ENCODE data around the gene TMEM242. TPM values are rescaled to one million over a fixed set of nuclear protein-coding genes. Genes with fewer than 3 reads are reported as not detected.

Gene TMEM242
- total and polyA plus RNA-seq, 4 donors = 11.2 to 18.2 (median 13.9) TPM

DNA sequence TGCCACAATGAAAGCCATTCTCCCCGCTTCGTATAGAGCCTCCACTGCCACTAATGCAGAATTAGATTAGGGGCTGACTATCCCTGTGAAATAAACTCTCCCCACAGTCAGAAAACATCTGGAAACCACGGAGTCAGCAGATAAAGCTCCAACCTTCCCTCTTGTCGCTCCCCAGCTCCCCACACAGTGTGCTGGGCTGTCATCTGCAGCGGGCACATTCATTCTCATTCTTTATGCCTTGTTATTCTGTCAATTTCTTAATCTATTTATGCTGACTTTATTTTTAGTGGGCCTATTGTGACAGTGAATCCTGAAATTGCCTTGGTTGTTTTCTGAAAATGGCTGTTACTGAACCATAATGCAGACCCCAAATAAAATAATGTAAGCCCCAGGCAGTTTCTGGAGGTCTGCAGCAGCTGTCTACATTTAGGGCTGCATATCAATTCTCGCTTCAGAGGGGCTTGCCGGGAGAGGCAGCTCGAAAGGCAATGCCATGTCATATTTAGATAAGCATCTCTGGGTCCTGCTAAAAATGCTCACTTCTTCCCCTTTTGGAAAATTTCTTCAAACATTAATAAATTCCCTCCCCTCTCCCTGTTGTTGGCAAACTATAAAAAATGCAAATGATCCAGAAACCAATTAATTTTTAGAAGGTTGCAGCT, 71.6 kb downstream of the TMEM242 start:
- Histone ChIP-seq H3K4me3 (ENCODE audit: low read depth, low read length) (no peak overlapping the region), H3K27me3 (ENCODE audit: control insufficient read depth, insufficient read depth, low read length) (peaks cover 2% of the 10 kb centered on the region), H3K36me3 (ENCODE audit: control insufficient read depth, insufficient read depth, low read length) (no peaks in the 10 kb centered on the region), H3K27ac (ENCODE audit: low read depth, low read length) (no peak overlapping the region), H3K4me1 (ENCODE audit: control insufficient read depth, insufficient read depth, low read length) (peaks cover 7% of the 10 kb centered on the region), H3K9me3 (ENCODE audit: control insufficient read depth, insufficient read depth, low read length) (no peaks in the 10 kb centered on the region)
- peak in 1 of 6 donors; percentile 78 for DNase-seq (ENCODE audit: low read depth in 4 of 6, low spot score in 6 of 6)
- 67% methylated on average over 5 of the region's 8 CpGs for WGBS (ENCODE audit: insufficient coverage)

DNA sequence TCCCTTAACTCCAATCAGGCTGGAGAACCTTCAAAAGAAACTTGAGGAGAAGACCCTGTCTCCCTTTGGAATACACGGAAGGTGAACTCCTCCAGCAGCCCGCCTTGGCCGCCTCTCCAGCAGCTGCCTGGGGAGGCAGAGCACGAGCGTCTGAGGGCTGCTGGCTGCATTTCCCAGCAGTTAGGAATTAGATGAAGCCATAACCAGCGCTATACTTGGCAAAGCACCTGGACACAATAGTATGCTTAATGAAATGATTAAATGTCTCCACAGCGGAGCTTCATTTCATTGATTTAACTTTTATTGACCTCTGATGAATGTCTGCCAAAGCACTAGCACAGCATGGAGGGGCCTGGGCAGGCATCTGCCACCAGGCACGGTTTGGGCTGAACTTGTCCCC, 73.5 kb downstream of the TMEM242 start:
- Histone ChIP-seq H3K27ac (ENCODE audit: low read depth, low read length) (no peak overlapping the region), H3K4me3 (ENCODE audit: low read depth, low read length) (no peak overlapping the region), H3K4me1 (ENCODE audit: control insufficient read depth, insufficient read depth, low read length) (peaks cover 24% of the 10 kb centered on the region), H3K9me3 (ENCODE audit: control insufficient read depth, insufficient read depth, low read length) (no peaks in the 10 kb centered on the region), H3K27me3 (ENCODE audit: control insufficient read depth, insufficient read depth, low read length) (peaks cover 2% of the 10 kb centered on the region), H3K36me3 (ENCODE audit: control insufficient read depth, insufficient read depth, low read length) (no peaks in the 10 kb centered on the region)
- peak in 2 of 6 donors; percentile 20 to 82 for DNase-seq (ENCODE audit: low read depth in 4 of 6, low spot score in 6 of 6)
- WGBS (ENCODE audit: insufficient coverage) = 56% methylated on average over 7 of the region's 8 CpGs

DNA sequence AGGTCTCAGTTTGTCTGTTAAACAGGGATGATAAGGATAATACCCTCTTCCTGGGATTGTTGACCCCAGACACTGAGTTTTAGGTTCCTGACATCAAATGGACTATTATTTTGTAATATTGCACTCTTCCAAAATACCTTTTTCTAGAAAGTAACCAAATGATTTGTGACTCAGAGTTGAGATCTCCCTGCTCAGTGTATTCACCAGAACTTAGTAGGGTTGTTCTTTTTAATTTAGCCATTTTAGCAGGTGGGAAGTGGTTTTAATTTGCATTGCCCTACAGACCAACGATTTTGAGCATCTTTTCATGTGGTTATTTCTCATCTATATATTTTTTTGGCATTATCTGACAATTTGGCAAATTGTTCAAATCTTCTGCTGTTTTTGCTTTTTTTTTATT, 75.1 kb downstream of the TMEM242 start:
- no peaks in the 10 kb centered on the region for H3K36me3 ChIP-seq (ENCODE audit: control insufficient read depth, insufficient read depth, low read length)
- no CpG with 5 or more reads among the region's 1 CpG for WGBS (ENCODE audit: insufficient coverage)
- H3K4me3 ChIP-seq (ENCODE audit: low read depth, low read length) = no peak overlapping the region
- peaks cover 25% of the 10 kb centered on the region for H3K4me1 ChIP-seq (ENCODE audit: control insufficient read depth, insufficient read depth, low read length)
- H3K9me3 ChIP-seq (ENCODE audit: control insufficient read depth, insufficient read depth, low read length) = no peaks in the 10 kb centered on the region
- no peak for DNase-seq (ENCODE audit: low read depth in 4 of 6, low spot score in 6 of 6)
- peaks cover 2% of the 10 kb centered on the region for H3K27me3 ChIP-seq (ENCODE audit: control insufficient read depth, insufficient read depth, low read length)
- no peak overlapping the region for H3K27ac ChIP-seq (ENCODE audit: low read depth, low read length)

GRCh38 chr6:157246771-157247484, 76.4 kb downstream of the TMEM242 start:
- no peak for DNase-seq (ENCODE audit: low read depth in 4 of 6, low spot score in 6 of 6)
- H3K9me3 ChIP-seq (ENCODE audit: control insufficient read depth, insufficient read depth, low read length) = no peaks in the 10 kb centered on the region
- H3K36me3 ChIP-seq (ENCODE audit: control insufficient read depth, insufficient read depth, low read length) = no peaks in the 10 kb centered on the region
- H3K27ac ChIP-seq (ENCODE audit: low read depth, low read length) = no peak overlapping the region
- peaks cover 25% of the 10 kb centered on the region for H3K4me1 ChIP-seq (ENCODE audit: control insufficient read depth, insufficient read depth, low read length)
- 80% methylated on average over 10 of the region's 14 CpGs for WGBS (ENCODE audit: insufficient coverage)
- peaks cover 2% of the 10 kb centered on the region for H3K27me3 ChIP-seq (ENCODE audit: control insufficient read depth, insufficient read depth, low read length)
- H3K4me3 ChIP-seq (ENCODE audit: low read depth, low read length) = no peak overlapping the region

- Histone ChIP-seq H3K27me3 (ENCODE audit: control insufficient read depth, insufficient read depth, low read length) (peaks cover 5% of the 10 kb centered on the region), H3K4me1 (ENCODE audit: control insufficient read depth, insufficient read depth, low read length) (peaks cover 25% of the 10 kb centered on the region), H3K4me3 (ENCODE audit: low read depth, low read length) (no peak overlapping the region), H3K36me3 (ENCODE audit: control insufficient read depth, insufficient read depth, low read length) (no peaks in the 10 kb centered on the region), H3K9me3 (ENCODE audit: control insufficient read depth, insufficient read depth, low read length) (no peaks in the 10 kb centered on the region), H3K27ac (ENCODE audit: low read depth, low read length) (no peak overlapping the region)
- peak in 1 of 6 donors; percentile 26 for DNase-seq (ENCODE audit: low read depth in 4 of 6, low spot score in 6 of 6)
- WGBS (ENCODE audit: insufficient coverage) = 82% methylated on average over 18 of the region's 21 CpGs
Observed at GRCh38 chr6:157246048-157246630, 77.2 kb downstream of the TMEM242 start.

- Histone ChIP-seq H3K36me3 (ENCODE audit: control insufficient read depth, insufficient read depth, low read length) (no peaks in the 10 kb centered on the region), H3K27ac (ENCODE audit: low read depth, low read length) (no peak overlapping the region), H3K9me3 (ENCODE audit: control insufficient read depth, insufficient read depth, low read length) (no peaks in the 10 kb centered on the region), H3K4me1 (ENCODE audit: control insufficient read depth, insufficient read depth, low read length) (peaks cover 31% of the 10 kb centered on the region), H3K27me3 (ENCODE audit: control insufficient read depth, insufficient read depth, low read length) (peaks cover 5% of the 10 kb centered on the region), H3K4me3 (ENCODE audit: low read depth, low read length) (no peak overlapping the region)
- 46% methylated on average over 13 of the region's 13 CpGs for WGBS (ENCODE audit: insufficient coverage)
- DNase-seq (ENCODE audit: low read depth in 4 of 6, low spot score in 6 of 6) = peak in 1 of 6 donors; percentile 52
Observed at GRCh38 chr6:157245436-157245835, 77.9 kb downstream of the TMEM242 start.

DNA sequence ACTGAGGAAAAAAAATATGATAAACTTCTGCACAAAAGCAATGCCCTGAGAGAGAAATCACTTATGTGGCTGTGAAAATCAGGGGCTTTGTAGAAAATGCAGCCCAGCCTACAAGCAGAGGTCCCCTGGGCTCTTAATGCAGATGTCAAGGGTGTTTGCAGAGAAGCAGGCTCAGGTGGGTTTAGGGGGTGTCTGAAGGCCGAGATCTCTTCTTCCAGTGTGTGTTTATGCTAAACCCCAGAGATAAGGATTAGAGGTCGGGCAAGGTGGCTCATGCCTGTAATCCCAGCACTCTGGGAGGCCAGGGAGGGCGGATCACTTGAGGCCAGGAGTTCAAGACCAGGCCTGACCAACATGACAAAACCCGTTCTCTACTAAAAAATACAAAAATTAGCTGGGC, 78.5 kb downstream of the TMEM242 start:
- H3K4me1 ChIP-seq (ENCODE audit: control insufficient read depth, insufficient read depth, low read length) = peaks cover 36% of the 10 kb centered on the region
- H3K27ac ChIP-seq (ENCODE audit: low read depth, low read length) = no peak overlapping the region
- WGBS (ENCODE audit: insufficient coverage) = 75% methylated on average over 2 of the region's 4 CpGs
- H3K4me3 ChIP-seq (ENCODE audit: low read depth, low read length) = no peak overlapping the region
- H3K27me3 ChIP-seq (ENCODE audit: control insufficient read depth, insufficient read depth, low read length) = peaks cover 5% of the 10 kb centered on the region
- no peaks in the 10 kb centered on the region for H3K9me3 ChIP-seq (ENCODE audit: control insufficient read depth, insufficient read depth, low read length)
- H3K36me3 ChIP-seq (ENCODE audit: control insufficient read depth, insufficient read depth, low read length) = no peaks in the 10 kb centered on the region
- no peak for DNase-seq (ENCODE audit: low read depth in 4 of 6, low spot score in 6 of 6)

- 33% methylated on average over 1 of the region's 4 CpGs for WGBS (ENCODE audit: insufficient coverage)
- H3K9me3 ChIP-seq (ENCODE audit: control insufficient read depth, insufficient read depth, low read length) = no peaks in the 10 kb centered on the region
- no peak overlapping the region for H3K27ac ChIP-seq (ENCODE audit: low read depth, low read length)
- no peak overlapping the region for H3K4me3 ChIP-seq (ENCODE audit: low read depth, low read length)
- no peaks in the 10 kb centered on the region for H3K36me3 ChIP-seq (ENCODE audit: control insufficient read depth, insufficient read depth, low read length)
- H3K27me3 ChIP-seq (ENCODE audit: control insufficient read depth, insufficient read depth, low read length) = peaks cover 3% of the 10 kb centered on the region
- peaks cover 33% of the 10 kb centered on the region for H3K4me1 ChIP-seq (ENCODE audit: control insufficient read depth, insufficient read depth, low read length)
- DNase-seq (ENCODE audit: low read depth in 4 of 6, low spot score in 6 of 6) = peak in 2 of 6 donors; percentile 20 to 35
Observed at GRCh38 chr6:157244175-157244574, 79.1 kb downstream of the TMEM242 start.

DNA sequence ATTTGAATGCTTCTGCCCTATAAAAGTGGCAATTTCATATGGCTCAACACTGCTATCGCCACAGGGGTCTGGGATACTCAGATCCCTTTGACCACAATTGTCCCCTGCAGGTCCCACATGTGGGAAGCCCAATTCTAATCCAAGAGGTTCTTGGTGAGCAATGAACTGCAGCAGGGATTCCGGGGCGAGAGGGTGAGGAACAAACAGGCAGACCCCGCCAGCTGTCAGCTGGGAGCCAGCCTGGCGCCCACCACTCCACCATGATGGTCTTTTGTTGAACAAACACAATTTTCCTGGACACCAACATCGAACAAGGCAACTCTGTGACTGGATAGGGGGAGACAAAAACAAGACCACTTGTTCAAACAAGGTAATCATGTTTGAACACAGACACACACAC, 80.5 kb downstream of the TMEM242 start:
- H3K27me3 ChIP-seq (ENCODE audit: control insufficient read depth, insufficient read depth, low read length) = peaks cover 5% of the 10 kb centered on the region
- 94% methylated on average over 3 of the region's 6 CpGs for WGBS (ENCODE audit: insufficient coverage)
- no peak for DNase-seq (ENCODE audit: low read depth in 4 of 6, low spot score in 6 of 6)
- H3K27ac ChIP-seq (ENCODE audit: low read depth, low read length) = no peak overlapping the region
- H3K4me1 ChIP-seq (ENCODE audit: control insufficient read depth, insufficient read depth, low read length) = peaks cover 33% of the 10 kb centered on the region
- no peaks in the 10 kb centered on the region for H3K9me3 ChIP-seq (ENCODE audit: control insufficient read depth, insufficient read depth, low read length)
- no peak overlapping the region for H3K4me3 ChIP-seq (ENCODE audit: low read depth, low read length)
- no peaks in the 10 kb centered on the region for H3K36me3 ChIP-seq (ENCODE audit: control insufficient read depth, insufficient read depth, low read length)
